ENCODE results near the gene XXYLT1.

Gene XXYLT1

GRCh38 chr3:195076981-195077610, 193.9 kb downstream of the XXYLT1 start:
- H3K27me3 ChIP-seq = peaks cover 0 to 4% (median 0%) of the 10 kb centered on the region in 11 experiments; a peak in 1 of 22 replicates
- peak overlapping the region; percentile 67 to 95 (median 83) for H3K4me2 ChIP-seq
- peaks cover 0 to 23% (median 0%) of the 10 kb centered on the region in 11 experiments; a peak in 7 of 22 replicates for H4K20me1 ChIP-seq
- no peak overlapping the region for H3K4me3 ChIP-seq
- peak overlapping the region in 2 of 11 experiments; percentile 61 to 79; a peak in 3 of 22 replicates for H3K27ac ChIP-seq
- H3K9ac ChIP-seq = peak overlapping the region in 4 of 11 experiments; percentile 7 to 48 (median 12); a peak in 2 of 22 replicates
- no peak for TF ChIP-seq Cebpa-rat (IDR thresholded peaks at IDR 0.05)
- peaks cover 72 to 100% (median 99%) of the 10 kb centered on the region in 10 experiments for H3K4me1 ChIP-seq
- no peaks in the 10 kb centered on the region for H3K9me3 ChIP-seq (replicated peaks in 1 of 11)
- H3K36me3 ChIP-seq = no peaks in the 10 kb centered on the region

- peak overlapping the region in 8 of 11 experiments; percentile 17 to 70 (median 46); a peak in 14 of 22 replicates for H3K27ac ChIP-seq
- H3K4me2 ChIP-seq = peak overlapping the region; percentile 67 to 95 (median 83)
- H3K4me3 ChIP-seq = no peak overlapping the region
- H3K9ac ChIP-seq = peak overlapping the region in 5 of 11 experiments; percentile 9 to 55 (median 42); a peak in 8 of 22 replicates
- H3K36me3 ChIP-seq = no peaks in the 10 kb centered on the region
- no peaks in the 10 kb centered on the region; a peak in 1 of 22 replicates for H3K27me3 ChIP-seq
- peaks cover 0 to 23% (median 0%) of the 10 kb centered on the region in 11 experiments; a peak in 7 of 22 replicates for H4K20me1 ChIP-seq
- H3K9me3 ChIP-seq (replicated peaks in 1 of 11) = no peaks in the 10 kb centered on the region
- no peak for TF ChIP-seq Cebpa-rat (IDR thresholded peaks at IDR 0.05)
- H3K4me1 ChIP-seq = peaks cover 63 to 100% (median 93%) of the 10 kb centered on the region in 10 experiments
Observed at GRCh38 chr3:195075941-195076875, 194.8 kb downstream of the XXYLT1 start.

GRCh38 chr3:195075199-195075940, 195.6 kb downstream of the XXYLT1 start:
- no peak for TF ChIP-seq Cebpa-rat (IDR thresholded peaks at IDR 0.05)

GRCh38 chr3:195073866-195074860, 196.8 kb downstream of the XXYLT1 start:
- H3K9me3 ChIP-seq (replicated peaks in 1 of 11) = no peaks in the 10 kb centered on the region
- H3K27ac ChIP-seq = peak overlapping the region in 8 of 11 experiments; percentile 30 to 75 (median 52); a peak in 14 of 22 replicates
- peaks cover 0 to 23% (median 0%) of the 10 kb centered on the region in 11 experiments; a peak in 5 of 22 replicates for H4K20me1 ChIP-seq
- H3K9ac ChIP-seq = peak overlapping the region in 6 of 11 experiments; percentile 13 to 45 (median 25); a peak in 7 of 22 replicates
- H3K4me1 ChIP-seq = peaks cover 43 to 82% (median 73%) of the 10 kb centered on the region in 10 experiments
- H3K27me3 ChIP-seq = no peaks in the 10 kb centered on the region
- TF ChIP-seq Cebpa-rat (IDR thresholded peaks at IDR 0.05) = no peak
- H3K4me2 ChIP-seq = peak overlapping the region; percentile 66 to 95 (median 85)
- H3K36me3 ChIP-seq = peaks cover 4 to 10% (median 9%) of the 10 kb centered on the region in 11 experiments; a peak in 21 of 22 replicates
- H3K4me3 ChIP-seq = no peak overlapping the region

More at GRCh38 chr3:195075199-195075940, 195.6 kb downstream of the XXYLT1 start:
- Histone ChIP-seq H3K9me3 (replicated peaks in 1 of 11) (no peaks in the 10 kb centered on the region), H3K36me3 (no peaks in the 10 kb centered on the region), H3K4me2 (peak overlapping the region; percentile 67 to 95 (median 83)), H3K27ac (peak overlapping the region in 8 of 11 experiments; percentile 9 to 70 (median 43); a peak in 14 of 22 replicates), H3K27me3 (no peaks in the 10 kb centered on the region), H4K20me1 (peaks cover 0 to 23% (median 0%) of the 10 kb centered on the region in 11 experiments; a peak in 5 of 22 replicates), H3K4me1 (peaks cover 55 to 94% (median 85%) of the 10 kb centered on the region in 10 experiments), H3K4me3 (no peak overlapping the region), H3K9ac (peak overlapping the region in 5 of 11 experiments; percentile 9 to 55 (median 42); a peak in 8 of 22 replicates)

GRCh38 chr3:195072916-195073564, 197.9 kb downstream of the XXYLT1 start:
- Histone ChIP-seq H3K4me1 (peaks cover 39 to 80% (median 70%) of the 10 kb centered on the region in 10 experiments), H3K27ac (no peak overlapping the region; a peak in 1 of 22 replicates), H3K4me3 (no peak overlapping the region), H3K36me3 (peaks cover 11 to 21% (median 17%) of the 10 kb centered on the region in 11 experiments; a peak in 21 of 22 replicates), H3K9ac (no peak overlapping the region), H4K20me1 (peaks cover 0 to 22% (median 0%) of the 10 kb centered on the region in 11 experiments; a peak in 5 of 22 replicates), H3K27me3 (no peaks in the 10 kb centered on the region), H3K9me3 (replicated peaks in 1 of 11) (no peaks in the 10 kb centered on the region), H3K4me2 (peak overlapping the region in 8 of 11 experiments; percentile 19 to 92 (median 78); a peak in 12 of 22 replicates)
- no peak for TF ChIP-seq Cebpa-rat (IDR thresholded peaks at IDR 0.05)

GRCh38 chr3:195071916-195072820, 198.8 kb downstream of the XXYLT1 start:
- no peak overlapping the region; a peak in 1 of 22 replicates for H3K9ac ChIP-seq
- peaks cover 0 to 13% (median 0%) of the 10 kb centered on the region in 11 experiments; a peak in 3 of 22 replicates for H4K20me1 ChIP-seq
- no peak for TF ChIP-seq Cebpa-rat (IDR thresholded peaks at IDR 0.05)
- peaks cover 32 to 76% (median 66%) of the 10 kb centered on the region in 10 experiments for H3K4me1 ChIP-seq
- no peak overlapping the region for H3K27ac ChIP-seq
- H3K27me3 ChIP-seq = no peaks in the 10 kb centered on the region; a peak in 1 of 22 replicates
- peak overlapping the region in 8 of 11 experiments; percentile 1 to 92 (median 30); a peak in 11 of 22 replicates for H3K4me2 ChIP-seq
- H3K4me3 ChIP-seq = no peak overlapping the region
- peaks cover 13 to 29% (median 21%) of the 10 kb centered on the region in 11 experiments; a peak in 21 of 22 replicates for H3K36me3 ChIP-seq
- no peaks in the 10 kb centered on the region for H3K9me3 ChIP-seq (replicated peaks in 1 of 11)

All from BLaER1 treated with 17β-estradiol and CSF1 and Interleukin-3, amounts not matched to agents 10 nM and 100 nM (cell line).